B cell (primary cell): ENCODE results near the gene MYO16. TPM values are rescaled to one million over a fixed set of nuclear protein-coding genes. Genes with fewer than 3 reads are reported as not detected.

Source experiments
- ATAC-seq: fragments of 200-7000 bp; cut with Tn5 transposase; one replicate; pipeline ENCODE4 v1.10.0; 2021; ENCODE audit warnings: low read depth, mild to moderate bottlenecking, moderate number of reproducible peaks, moderate library complexity
- CTCF ChIA-PET: fragments of 350-600 bp; sonication (Branson Sonifier 250); formaldehyde crosslinking; loops from one replicate; lab custom pipeline; 2021; ENCODE audit warnings: antibody characterized with exemption, inconsistent platforms; lab: Charles Lee
- POLR2A ChIA-PET: fragments of 350-600 bp; sonication (Branson Sonifier 250); formaldehyde crosslinking; loops from one replicate; lab custom pipeline; 2021; ENCODE audit warnings: antibody characterized with exemption; lab: Charles Lee
- DNase-seq: peaks from one replicate; pipeline ENCODE4 v3.0.0; 2013
- H2AFZ ChIP-seq: 2 replicates; pipeline ENCODE4 v1.6.1; 2012; ENCODE audit warnings: mild to moderate bottlenecking, low read depth, low read length; ENCODE audit not compliant: insufficient read depth, poor library complexity, severe bottlenecking
- H3K27ac ChIP-seq, 2 donors: 1 replicate in 1 of 2; 2 replicates in 1 of 2; pipeline ENCODE4 v1.5.1; 2012 to 2013; ENCODE audit warnings: low read length in 2 of 2, mild to moderate bottlenecking in 2 of 2, moderate library complexity in 1 of 2
- H3K27me3 ChIP-seq, 4 experiments: fragments of 200-600 bp in 1 of 4; sonication (generic) in 1 of 4; replicated peaks in 1 of 4; 1 replicate in 2 of 4; 2 replicates in 2 of 4; pipeline versions ENCODE4 v1.6.1 to v1.7.0; 2013 to 2016; ENCODE audit warnings: low read length in 3 of 4, mild to moderate bottlenecking in 2 of 4, mixed read lengths in 1 of 4, moderate library complexity in 1 of 4; ENCODE audit not compliant: insufficient read depth in 4 of 4, control insufficient read depth in 3 of 4; ENCODE audit errors: control extremely low read depth in 1 of 4
- H3K36me3 ChIP-seq, 2 experiments: replicated peaks in 1 of 2; 1 replicate in 1 of 2; 2 replicates in 1 of 2; pipeline versions ENCODE4 v1.6.1 to v1.7.1; 2013; ENCODE audit warnings: low read length in 1 of 2; ENCODE audit not compliant: insufficient read depth in 2 of 2, control insufficient read depth in 1 of 2; ENCODE audit errors: control extremely low read depth in 1 of 2, extremely low read depth in 1 of 2
- H3K4me1 ChIP-seq, 2 donors: fragments of 200-600 bp in 1 of 2; sonication (generic) in 1 of 2; 1 replicate in 1 of 2; 2 replicates in 1 of 2; pipeline versions ENCODE4 v1.5.1 to v1.6.1; 2013 to 2017; ENCODE audit warnings: low read length in 2 of 2; ENCODE audit not compliant: control insufficient read depth in 2 of 2, insufficient read depth in 2 of 2
- H3K4me2 ChIP-seq: replicated peaks from 2 replicates; pipeline ENCODE3; 2012; ENCODE audit warnings: mild to moderate bottlenecking, low read depth, low read length; ENCODE audit not compliant: poor library complexity, severe bottlenecking
- H3K4me3 ChIP-seq, 5 experiments: fragments of 200-600 bp in 1 of 5; sonication (generic) in 1 of 5; 1 replicate in 3 of 5; 2 replicates in 2 of 5; pipeline versions ENCODE4 v1.5.1 to v1.7.0; 2011 to 2016; ENCODE audit warnings: low read length in 4 of 5, mild to moderate bottlenecking in 4 of 5, low read depth in 2 of 5, control low read depth in 1 of 5, moderate library complexity in 1 of 5; ENCODE audit not compliant: insufficient read depth in 1 of 5; ENCODE audit errors: control extremely low read depth in 1 of 5, extremely low read depth in 1 of 5
- H3K79me2 ChIP-seq: fragments of 200-600 bp; sonication (generic); one replicate; pipeline ENCODE4 v1.6.0; 2016; ENCODE audit warnings: low read length; ENCODE audit not compliant: control insufficient read depth, insufficient read depth
- H3K9ac ChIP-seq: fragments of 200-600 bp; sonication (generic); 2 replicates; pipeline ENCODE4 v1.6.1; 2017; ENCODE audit warnings: mild to moderate bottlenecking, low read length, moderate library complexity
- H3K9me3 ChIP-seq, 3 donors: one replicate each; pipeline versions ENCODE4 v1.6.1 to v1.7.1; 2013; ENCODE audit warnings: low read length in 2 of 3; ENCODE audit not compliant: control insufficient read depth in 2 of 3, insufficient read depth in 1 of 3; ENCODE audit errors: control extremely low read depth in 1 of 3
- H4K20me1 ChIP-seq: 2 replicates; pipeline ENCODE4 v1.6.0; 2012; ENCODE audit warnings: mild to moderate bottlenecking, low read length; ENCODE audit not compliant: insufficient read depth, control insufficient read depth, poor library complexity, severe bottlenecking
- H3K27ac Mint-ChIP-seq: one replicate; pipeline ENCODE4 v1.8.0; 2021; ENCODE audit warnings: mixed read lengths
- H3K27me3 Mint-ChIP-seq: one replicate; pipeline ENCODE4 v1.8.0; 2021; ENCODE audit warnings: mixed read lengths
- H3K4me1 Mint-ChIP-seq: one replicate; pipeline ENCODE4 v1.8.0; 2021; ENCODE audit warnings: mixed read lengths
- H3K4me3 Mint-ChIP-seq: one replicate; pipeline ENCODE4 v1.8.0; 2021; ENCODE audit warnings: mixed read lengths
- H3K9me3 Mint-ChIP-seq: one replicate; pipeline ENCODE4 v1.8.0; 2022; ENCODE audit warnings: mixed read lengths; ENCODE audit not compliant: insufficient read depth
- EZH2 ChIP-seq: IDR thresholded peaks from 2 replicates; pipeline ENCODE4 v1.6.1; 2012; ENCODE audit warnings: borderline replicate concordance, low read depth, mild to moderate bottlenecking, moderate library complexity, low read length; ENCODE audit not compliant: insufficient read depth, poor library complexity, severe bottlenecking
- WGBS: methylation state at CpG from one replicate; pipeline ENCODE4 v1.1.5; 2013; ENCODE audit warnings: missing lambda C conversion rate; ENCODE audit not compliant: insufficient coverage; 5-methylcytosine and 5-hydroxymethylcytosine counted together
- intact Hi-C: fragments of 100-400 bp; cut with micrococcal nuclease; formaldehyde crosslinking; loops from one replicate; pipeline ENCODE4 v1.10.0; 2022
- polyA plus RNA-seq: library from polyadenylated mRNA; depleted of rRNA; stranded (reverse); fragments of >200 nt; gene quantifications from 2 replicates; pipeline ENCODE4 v1.2.3, GENCODE V29; 2012
- total RNA-seq, 2 donors: library from RNA; stranded (reverse); fragments of 120-200 nt in 1 of 2; gene quantifications; 1 replicate in 1 of 2; 2 replicates in 1 of 2; pipeline versions ENCODE4 v1.2.3 to v1.2.4, GENCODE V29; 2013 to 2022
- TF ChIP-seq, protein P1 (sequence below): fragments of 200-600 bp; IDR thresholded peaks from one replicate; pipeline ENCODE4 v1.8.0; 2022; ENCODE audit warnings: antibody characterized with exemption, mild to moderate bottlenecking

Gene MYO16
- total and polyA plus RNA-seq, 2 donors (not counting 1 experiment from before 2014, with no cell fraction given): not detected

- Mint-ChIP-seq H3K27me3 (peaks cover 4% of the 10 kb centered on the region), H3K4me1 (no peaks in the 10 kb centered on the region), H3K9me3 (peaks cover 4% of the 10 kb centered on the region), H3K27ac (no peak overlapping the region), H3K4me3 (no peak overlapping the region)
- no peaks in the 10 kb centered on the region for H3K4me1 ChIP-seq
- ATAC-seq (no peak), DNase-seq (no peak)
- no peak for TF ChIP-seq EZH2
- TF ChIP-seq, protein P1, sequence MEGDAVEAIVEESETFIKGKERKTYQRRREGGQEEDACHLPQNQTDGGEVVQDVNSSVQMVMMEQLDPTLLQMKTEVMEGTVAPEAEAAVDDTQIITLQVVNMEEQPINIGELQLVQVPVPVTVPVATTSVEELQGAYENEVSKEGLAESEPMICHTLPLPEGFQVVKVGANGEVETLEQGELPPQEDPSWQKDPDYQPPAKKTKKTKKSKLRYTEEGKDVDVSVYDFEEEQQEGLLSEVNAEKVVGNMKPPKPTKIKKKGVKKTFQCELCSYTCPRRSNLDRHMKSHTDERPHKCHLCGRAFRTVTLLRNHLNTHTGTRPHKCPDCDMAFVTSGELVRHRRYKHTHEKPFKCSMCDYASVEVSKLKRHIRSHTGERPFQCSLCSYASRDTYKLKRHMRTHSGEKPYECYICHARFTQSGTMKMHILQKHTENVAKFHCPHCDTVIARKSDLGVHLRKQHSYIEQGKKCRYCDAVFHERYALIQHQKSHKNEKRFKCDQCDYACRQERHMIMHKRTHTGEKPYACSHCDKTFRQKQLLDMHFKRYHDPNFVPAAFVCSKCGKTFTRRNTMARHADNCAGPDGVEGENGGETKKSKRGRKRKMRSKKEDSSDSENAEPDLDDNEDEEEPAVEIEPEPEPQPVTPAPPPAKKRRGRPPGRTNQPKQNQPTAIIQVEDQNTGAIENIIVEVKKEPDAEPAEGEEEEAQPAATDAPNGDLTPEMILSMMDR: no peak
- peaks cover 0 to 13% (median 0%) of the 10 kb centered on the region in 3 donors for H3K9me3 ChIP-seq
- WGBS: 92% methylated on average over 1 of the region's 1 CpG
- ChIA-PET CTCF (no interaction called here), POLR2A (no interaction called here)
- no peaks in the 10 kb centered on the region for H3K36me3 ChIP-seq
- no peaks in the 10 kb centered on the region for H3K27me3 ChIP-seq
- H3K4me3 ChIP-seq: no peak overlapping the region
- no peak overlapping the region for H3K4me2 ChIP-seq
- intact Hi-C loops: no loop called here
- no peaks in the 10 kb centered on the region for H4K20me1 ChIP-seq
- no peak overlapping the region for H2AFZ ChIP-seq
- no peaks in the 10 kb centered on the region for H3K79me2 ChIP-seq
- no peak overlapping the region for H3K27ac ChIP-seq
- H3K9ac ChIP-seq: no peak overlapping the region
Observed at GRCh38 chr13:109226631-109227030, 597.2 kb downstream of the MYO16 start.

DNA sequence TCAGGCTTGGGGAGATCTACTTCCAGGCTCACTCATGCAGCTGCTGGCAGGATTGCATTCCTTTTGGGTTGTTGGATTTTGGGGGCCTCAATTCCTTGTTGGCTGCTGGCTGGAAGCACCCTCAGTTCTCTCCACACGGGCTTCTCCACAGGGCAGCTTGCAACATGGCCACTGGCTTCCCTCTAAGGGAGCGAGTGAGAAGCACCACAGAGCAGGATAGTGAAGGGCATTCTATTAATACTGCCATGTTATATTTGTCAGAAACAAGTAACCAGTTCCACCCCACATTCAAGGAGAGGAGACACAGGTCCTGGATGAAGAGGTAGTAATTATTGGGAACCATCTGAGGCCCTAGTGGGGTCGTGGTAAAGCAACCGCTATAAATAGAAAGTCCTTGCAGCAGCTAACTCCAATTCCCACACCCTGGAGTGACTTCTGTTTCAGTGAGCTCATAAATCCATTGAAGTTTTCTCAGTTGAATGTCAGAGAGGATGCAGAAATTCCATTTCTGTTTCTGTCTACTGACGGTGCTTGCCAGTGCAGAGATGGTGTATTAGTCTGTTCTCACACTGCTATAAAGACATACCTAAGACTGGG is 598.0 kb downstream of the MYO16 start:
- no peak overlapping the region for H2AFZ ChIP-seq
- H3K27ac ChIP-seq: no peak overlapping the region
- no peak overlapping the region for H3K4me3 ChIP-seq
- intact Hi-C loops: no loop called here
- H3K4me2 ChIP-seq: no peak overlapping the region
- ATAC-seq: no peak
- H3K79me2 ChIP-seq: no peaks in the 10 kb centered on the region
- 80% methylated on average over 1 of the region's 5 CpGs for WGBS
- H3K4me1 ChIP-seq: no peaks in the 10 kb centered on the region
- ChIA-PET POLR2A (no interaction called here), CTCF (no interaction called here)
- H3K36me3 ChIP-seq: no peaks in the 10 kb centered on the region
- peaks cover 0 to 13% (median 0%) of the 10 kb centered on the region in 3 donors for H3K9me3 ChIP-seq
- TF ChIP-seq EZH2: no peak
- Mint-ChIP-seq H3K27ac (no peak overlapping the region), H3K27me3 (peaks cover 4% of the 10 kb centered on the region), H3K9me3 (peaks cover 4% of the 10 kb centered on the region), H3K4me3 (no peak overlapping the region), H3K4me1 (no peaks in the 10 kb centered on the region)
- H3K9ac ChIP-seq: no peak overlapping the region
- H4K20me1 ChIP-seq: no peaks in the 10 kb centered on the region
- H3K27me3 ChIP-seq: no peaks in the 10 kb centered on the region
- no peak for DNase-seq
